ENCODE results near the gene USP21.
A peak's percentile ranks its signal among the peaks of the same experiment; 100 is the strongest.

Gene USP21

GRCh38 chr1:161138431-161138830 lies 20.9 kb upstream of the USP21 start:
- no peak for TF ChIP-seq ZFX (IDR thresholded peaks at IDR 0.05)
- no peak for TF ChIP-seq CTCF (conservative IDR thresholded peaks at IDR 0.05)
- no peak overlapping the region for H3K27ac ChIP-seq

DNA sequence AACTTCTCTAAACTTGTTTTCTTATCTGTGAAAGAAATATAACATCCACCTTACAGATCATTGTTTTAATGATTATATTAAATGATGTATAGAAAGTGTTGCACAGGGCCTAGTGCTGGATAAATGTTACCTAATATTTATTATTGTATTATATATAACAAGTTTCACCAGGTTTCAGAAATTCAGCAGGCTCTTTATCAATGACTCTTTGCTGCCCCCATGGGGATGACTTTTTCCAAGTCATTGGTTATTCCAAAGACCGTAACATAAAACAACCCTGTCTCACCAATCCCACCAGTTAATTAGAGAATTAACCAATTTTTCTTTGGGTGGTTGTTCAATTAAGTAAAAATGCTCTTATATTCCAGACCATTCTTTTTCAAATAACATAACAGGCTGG lies 19.5 kb upstream of the USP21 start:
- TF ChIP-seq ZFX (IDR thresholded peaks at IDR 0.05) (no peak), CTCF (conservative IDR thresholded peaks at IDR 0.05) (peak; percentile 75)
- no peak overlapping the region for H3K27ac ChIP-seq

DNA sequence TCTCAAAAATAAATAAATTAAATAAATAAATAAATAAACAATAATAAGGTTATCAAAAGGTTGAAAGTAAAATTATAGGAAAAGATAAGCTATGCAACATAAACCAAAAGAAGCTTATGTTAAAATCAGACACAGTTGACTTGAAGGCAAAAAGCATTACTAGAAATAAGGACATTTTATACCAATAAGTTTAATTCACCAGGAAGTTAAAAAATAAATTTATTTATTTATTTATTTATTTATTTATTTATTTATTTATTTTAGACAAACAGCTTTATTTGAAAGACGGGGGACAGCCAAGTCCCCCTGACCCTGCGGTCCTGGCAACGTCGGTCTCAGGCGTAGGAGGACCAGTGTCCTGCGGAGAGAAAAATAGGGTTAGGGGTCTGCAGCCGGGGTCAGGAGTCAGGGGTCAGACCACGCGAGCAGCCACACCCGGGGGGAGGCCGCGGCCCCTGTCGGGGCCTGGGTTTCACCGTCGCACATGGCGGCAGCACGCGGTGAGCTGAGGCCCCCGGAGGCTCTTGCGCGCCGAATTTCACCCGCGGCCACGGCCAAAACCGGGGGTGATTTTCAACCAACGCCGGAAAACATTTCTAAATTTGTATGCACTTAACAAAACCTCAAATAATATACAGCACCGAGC lies 18.4 kb upstream of the USP21 start:
- TF ChIP-seq CTCF (conservative IDR thresholded peaks at IDR 0.05) = no peak
- no peak for TF ChIP-seq ZFX (IDR thresholded peaks at IDR 0.05)

GRCh38 chr1:161145832-161146231 lies 13.5 kb upstream of the USP21 start:
- TF ChIP-seq CTCF (conservative IDR thresholded peaks at IDR 0.05) (no peak), ZFX (IDR thresholded peaks at IDR 0.05) (no peak)
- H3K27ac ChIP-seq = no peak overlapping the region

More for the DNA sequence above, 18.4 kb upstream of the USP21 start:
- no peak overlapping the region for H3K27ac ChIP-seq

DNA sequence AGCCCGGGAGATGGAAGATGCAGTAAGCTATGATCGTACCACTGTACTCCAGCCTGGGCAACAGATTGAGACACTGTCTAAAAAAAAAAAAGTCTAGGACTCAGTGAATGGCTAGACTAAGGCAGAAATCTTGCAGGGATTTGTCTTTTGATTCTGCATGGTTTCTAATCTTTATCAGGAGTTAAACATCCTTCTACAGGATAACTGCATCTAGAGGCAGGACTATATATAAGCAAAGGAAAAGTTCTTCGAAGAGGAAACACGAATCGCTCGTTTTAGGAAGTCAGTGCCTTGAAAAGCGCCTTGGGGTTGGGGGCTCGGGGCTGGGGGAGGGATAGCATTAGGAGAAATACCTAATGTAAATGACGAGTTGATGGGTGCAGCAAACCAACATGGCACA lies 6.1 kb upstream of the USP21 start:
- TF ChIP-seq CTCF (conservative IDR thresholded peaks at IDR 0.05) = no peak
- no peak for TF ChIP-seq ZFX (IDR thresholded peaks at IDR 0.05)
- peak overlapping the region; percentile 98 for H3K27ac ChIP-seq

DNA sequence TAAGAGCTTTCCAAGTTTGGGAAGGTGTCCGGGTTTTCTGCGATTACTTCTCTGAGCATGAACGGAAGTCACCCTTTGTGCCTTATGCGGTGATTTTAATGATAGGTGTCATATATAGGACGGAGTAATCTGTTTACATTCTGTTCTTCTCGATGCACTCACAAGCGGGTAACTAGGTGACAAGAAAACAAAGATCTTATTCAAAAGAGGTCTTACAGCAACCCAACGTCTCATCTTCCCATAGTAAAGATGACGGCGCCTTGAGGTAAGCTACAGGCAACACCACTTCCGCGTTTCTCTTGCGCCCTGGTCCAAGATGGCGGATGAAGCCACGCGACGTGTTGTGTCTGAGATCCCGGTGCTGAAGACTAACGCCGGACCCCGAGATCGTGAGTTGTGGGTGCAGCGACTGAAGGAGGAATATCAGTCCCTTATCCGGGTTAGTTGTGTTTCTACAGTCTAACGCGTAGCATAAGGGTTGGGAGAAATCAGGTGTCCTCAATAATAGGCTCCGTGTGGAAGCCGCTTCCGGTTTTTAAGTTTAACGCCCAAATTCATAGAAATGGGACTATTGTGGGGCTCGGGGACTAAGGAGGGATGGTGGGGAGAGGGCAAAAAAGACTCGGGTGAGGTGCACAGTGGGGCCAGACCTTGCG lies 5.5 kb upstream of the USP21 start, which contains the start of gene UFC1:
Gene UFC1 (plus strand): TSS at position 297 of the 656 bp plus-strand sequence. CDS start 20 bp downstream, at position 317.
- TF ChIP-seq CTCF (conservative IDR thresholded peaks at IDR 0.05) = no peak
- no peak for TF ChIP-seq ZFX (IDR thresholded peaks at IDR 0.05)
- peak within 1 kb of the TSS; percentile 98 for H3K27ac ChIP-seq

DNA sequence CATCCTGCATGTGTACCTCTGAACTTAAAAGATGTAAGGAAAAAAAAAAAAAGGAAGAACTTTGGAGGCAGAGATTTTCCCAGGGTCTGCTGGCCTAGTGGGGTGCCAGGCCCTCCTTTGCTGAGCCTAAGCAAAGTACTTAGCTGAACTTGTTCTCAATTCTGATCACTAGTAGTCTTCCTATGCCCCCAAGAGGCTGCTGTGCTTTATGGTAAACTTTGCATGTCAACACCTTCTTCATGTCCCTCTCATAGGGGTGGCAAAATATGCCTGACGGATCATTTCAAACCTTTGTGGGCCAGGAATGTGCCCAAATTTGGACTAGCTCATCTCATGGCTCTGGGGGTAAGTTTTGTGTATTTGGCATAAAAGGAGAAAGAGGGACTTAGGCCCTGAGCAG lies 1.4 kb upstream of the USP21 start:
- no peak overlapping the region for H3K27ac ChIP-seq
- no peak for TF ChIP-seq ZFX (IDR thresholded peaks at IDR 0.05)

Measured in C4-2B (cell line).